Ovary (tissue), 10 donors: ENCODE results near the gene POLN. TPM values are rescaled to one million over a fixed set of nuclear protein-coding genes. Genes with fewer than 3 reads are reported as not detected.
A peak's percentile ranks its signal among the peaks of the same experiment; 100 is the strongest.

ENCODE experiments used
- DNase-seq, 5 donors: peaks; one replicate each; pipeline ENCODE4 v3.0.0-alpha.2; 2019 to 2020
- H3K27ac ChIP-seq, 2 donors: fragments of 200-600 bp; one replicate each; pipeline versions ENCODE4 v1.5.1 to v1.8.0; 2019 to 2022
- H3K27me3 ChIP-seq: fragments of 200-600 bp; one replicate; pipeline ENCODE4 v1.8.0; 2022
- H3K36me3 ChIP-seq: fragments of 200-600 bp; sonication (generic); one replicate; pipeline ENCODE4 v1.5.1; 2019
- H3K4me1 ChIP-seq: one replicate; pipeline ENCODE4 v1.8.1; 2013; ENCODE audit warnings: mild to moderate bottlenecking, moderate library complexity; ENCODE audit not compliant: insufficient read depth
- H3K4me3 ChIP-seq: fragments of 200-600 bp; sonication (generic); one replicate; pipeline ENCODE4 v1.5.1; 2017
- H3K9me3 ChIP-seq, 2 donors: fragments of 200-600 bp in 1 of 2; sonication (generic) in 1 of 2; one replicate each; pipeline versions ENCODE4 v1.5.1 to v1.8.1; 2013 to 2019; ENCODE audit warnings: mild to moderate bottlenecking in 1 of 2, moderate library complexity in 1 of 2
- CTCF ChIP-seq, 3 donors: fragments of 450-650 bp in 2 of 3; fragments of 200-600 bp in 1 of 3; IDR thresholded peaks; one replicate each; pipeline versions ENCODE4 v1.5.1 to v1.8.0; 2016 to 2022; ENCODE audit warnings: antibody characterized with exemption in 3 of 3, mild to moderate bottlenecking in 1 of 3
- EP300 ChIP-seq: sonication (generic); formaldehyde crosslinking; IDR thresholded peaks from one replicate; pipeline ENCODE4 v1.6.1; 2017; ENCODE audit warnings: antibody characterized with exemption
- POLR2A ChIP-seq: fragments of 450-650 bp; IDR thresholded peaks from one replicate; pipeline ENCODE4 v1.6.1; 2017; ENCODE audit warnings: antibody characterized with exemption, mild to moderate bottlenecking, moderate library complexity
- WGBS, 3 donors: extraction: QIAGEN DNeasy Blood & Tissue Kit in 1 of 3; methylation state at CpG; one replicate each; pipeline versions ENCODE4 v1.1.5 to v1.1.7; 2013 to 2017; 5-methylcytosine and 5-hydroxymethylcytosine counted together
- intact Hi-C, 4 donors: fragments of 100-400 bp; cut with DNase I; formaldehyde crosslinking; loops; one replicate each; pipeline versions ENCODE4 v1.11.0 to v1.15.1; 2022 to 2023
- long read RNA-seq, 3 donors: library from polyadenylated mRNA in 2 of 3; unstranded in 2 of 3; transcript quantifications; one replicate each; pipeline ENCODE4 v2.0.0 and lab custom pipeline, GENCODE V29; 2021 to 2026
- polyA plus RNA-seq, 2 donors: library from polyadenylated mRNA; stranded (reverse); fragments of 200-250 nt in 1 of 2; fragments of 350-450 nt in 1 of 2; fragmentation: Illumina TruSeq in 1 of 2; extraction: RNeasy Lipid Tissue Mini Kit (QIAGEN cat#74804) in 1 of 2; gene quantifications; one replicate each; pipeline ENCODE4 v1.2.3, GENCODE V29; 2013 to 2014
- total RNA-seq, 7 donors: library from RNA; depleted of rRNA in 2 of 7; stranded (reverse); fragments of >200 nt in 2 of 7; fragmentation: NEBNext Ultra II Directional in 3 of 7; extraction: Animal tissue kit (Norgen Biotek cat#: 25700) in 3 of 7; gene quantifications; one replicate each; pipeline versions ENCODE4 v1.1.0 to v1.2.4, GENCODE V29; 2016 to 2023
- donor health status: DM: no; HTN: no; CAD: no; lungs with moderate emphysema.
- donor health status: DM: no; HTN: no; CAD: no.
- donor health status: Bipolar disorder and iron deficiency.
- donor health status: DM: yes; HTN: yes; CAD: no.
- donor health status: DM: no; HTN: no; CAD: no.
- donor health status: DM: yes; HTN: yes; CAD: no.

The POLN gene
- total RNA-seq (10 to 100 TPM in 1 of 7 donors, 1 to 10 TPM in 5, under 1 TPM in 1; 0.95 to 11.4 (median 3.4) TPM), polyA plus RNA-seq (1 to 10 TPM; 1.4 to 1.6 TPM)
- long read RNA-seq, donor 1, partial matches to known transcripts: 0 of 2 reads
- long read RNA-seq, donor 1, other reads (novel, unspliced or antisense): 2 of 2 reads
- long read RNA-seq, donor 2: 0 reads
- long read RNA-seq, donor 3, partial matches to known transcripts: 0 of 1 reads
- long read RNA-seq, donor 3, other reads (novel, unspliced or antisense): 1 of 1 reads

GRCh38 chr4:2241410-2242353 is at the start of gene POLN, which contains the start of gene HAUS3:
Gene POLN, minus strand, starts transcription at chr4:2242121. Its CDS starts 12,890 bp downstream, at chr4:2229231.
Gene HAUS3, minus strand, starts transcription at chr4:2242121. Its CDS starts 1,175 bp downstream, at chr4:2240946.
- no peaks in the 10 kb centered on the region for H3K27me3 ChIP-seq
- 0 to 1% (median 0%) methylated on average over 34 to 88 of the region's 88 CpGs for WGBS, 3 donors
- H3K27ac ChIP-seq: peak within 1 kb of the TSS in 1 of 2 donors; percentile 38
- no peaks in the 10 kb centered on the region for H3K36me3 ChIP-seq
- TF ChIP-seq POLR2A (peak; percentile 56), CTCF (IDR thresholded peaks at IDR 0.05) (no peak)
- intact Hi-C loops: loop anchor here in 2 of 4 donors (5.0 to 10.0 kb wide), 3 partner anchors 176 to 226 kb away; partner anchors contain the start of genes RNF4 (in 2 of the 2), CFAP99 (in 1 of the 2) and ZFYVE28 (in 1 of the 2)
- peak within 1 kb of the TSS; percentile 85 for H3K4me3 ChIP-seq
- DNase-seq: peak; percentile 99 to 100 (median 99)
- H3K4me1 ChIP-seq: peaks cover 15% of the 10 kb centered on the region
- H3K9me3 ChIP-seq: no peaks in the 10 kb centered on the region

- TF ChIP-seq CTCF (IDR thresholded peaks at IDR 0.05) (no peak), EP300 (no peak), POLR2A (no peak)
- H3K4me1 ChIP-seq: no peaks in the 10 kb centered on the region
- no peak overlapping the region for H3K4me3 ChIP-seq
- intact Hi-C loops: no loop called here
- no peaks in the 10 kb centered on the region for H3K27me3 ChIP-seq
- WGBS, 3 donors: 82 to 91% (median 88%) methylated on average over 23 to 24 of the region's 24 CpGs
- DNase-seq: peak in 1 of 5 donors; percentile 33
- H3K9me3 ChIP-seq: no peaks in the 10 kb centered on the region
- H3K36me3 ChIP-seq: no peaks in the 10 kb centered on the region
- H3K27ac ChIP-seq: no peak overlapping the region
These were observed 49.2 kb upstream of the POLN start for GRCh38 chr4:2290974-2291704.

GRCh38 chr4:2290488-2290887 is 48.6 kb upstream of the POLN start:
- H3K4me1 ChIP-seq: no peaks in the 10 kb centered on the region
- no peak overlapping the region for H3K4me3 ChIP-seq
- TF ChIP-seq EP300: no peak
- no peak for TF ChIP-seq POLR2A
- no peaks in the 10 kb centered on the region for H3K36me3 ChIP-seq
- H3K27me3 ChIP-seq: no peaks in the 10 kb centered on the region
- H3K9me3 ChIP-seq: no peaks in the 10 kb centered on the region
- intact Hi-C loops: no loop called here
- DNase-seq: peak in 1 of 5 donors; percentile 16
- 92 to 96% (median 93%) methylated on average over 9 of the region's 9 CpGs for WGBS, 3 donors
- no peak overlapping the region for H3K27ac ChIP-seq

DNA sequence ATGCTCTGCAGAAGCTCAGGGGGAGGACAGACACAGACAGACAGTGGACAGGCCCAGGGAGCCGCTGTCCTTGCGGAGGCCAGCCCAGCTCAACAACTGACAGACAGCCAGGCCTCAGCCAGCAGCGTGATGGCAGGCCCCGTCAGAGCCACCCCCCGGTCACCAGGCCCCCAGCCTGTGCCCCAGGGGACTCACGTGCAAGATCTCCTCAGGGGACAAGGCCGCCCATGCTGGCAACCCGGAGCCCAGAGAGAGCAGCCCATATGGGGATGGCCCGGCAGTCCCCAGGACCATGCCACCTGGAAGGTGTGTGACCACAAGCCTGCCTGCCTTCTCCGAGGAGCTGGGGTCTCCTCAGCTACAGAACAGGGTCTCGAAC is 48.0 kb upstream of the POLN start:
- Histone ChIP-seq H3K9me3 (no peaks in the 10 kb centered on the region), H3K4me3 (no peak overlapping the region), H3K36me3 (no peaks in the 10 kb centered on the region), H3K4me1 (no peaks in the 10 kb centered on the region), H3K27ac (no peak overlapping the region), H3K27me3 (no peaks in the 10 kb centered on the region)
- WGBS, 3 donors: 89 to 98% (median 97%) methylated on average over 4 to 11 of the region's 11 CpGs
- no peak for TF ChIP-seq CTCF (IDR thresholded peaks at IDR 0.05)
- TF ChIP-seq POLR2A: no peak
- no peak for TF ChIP-seq EP300
- DNase-seq: peak in 1 of 5 donors; percentile 13
- intact Hi-C loops: no loop called here
